Fibroblast of the aortic adventitia (primary cell): ENCODE results near the gene HOXB3. TPM values are rescaled to one million over a fixed set of nuclear protein-coding genes. Genes with fewer than 3 reads are reported as not detected.

Experiments used
- DNase-seq: peaks from one replicate; pipeline ENCODE4 v3.0.0-alpha.2; 2010; ENCODE audit warnings: low read depth
- H3K4me3 ChIP-seq: 2 replicates; pipeline ENCODE4 v1.5.1; 2011; ENCODE audit warnings: low read depth, mild to moderate bottlenecking, control low read depth, low read length, moderate library complexity
- CTCF ChIP-seq: IDR thresholded peaks from 2 replicates; pipeline ENCODE4 v1.5.1; 2011; ENCODE audit warnings: mild to moderate bottlenecking, low read length, control low read depth, inconsistent platforms; ENCODE audit not compliant: insufficient read depth
- total RNA-seq: library from RNA; depleted of rRNA; stranded (reverse); fragments of >200 nt; gene quantifications from 2 replicates; pipeline ENCODE4 v1.2.3, GENCODE V29; 2012; ENCODE audit warnings: low replicate concordance

HOXB3 gene
- total RNA-seq, 1 donor: 9.7 TPM

GRCh38 chr17:48587276-48588073, 2.6 kb downstream of the HOXB3 start:
- no peak for TF ChIP-seq CTCF
- no peak for DNase-seq

GRCh38 chr17:48586355-48587258, 3.4 kb downstream of the HOXB3 start:
- DNase-seq: no peak
- no peak for TF ChIP-seq CTCF
- H3K4me3 ChIP-seq: peak overlapping the region; percentile 84

More at GRCh38 chr17:48587276-48588073, 2.6 kb downstream of the HOXB3 start:
- peak overlapping the region; percentile 5 for H3K4me3 ChIP-seq

GRCh38 chr17:48584223-48584741, 5.8 kb downstream of the HOXB3 start:
- H3K4me3 ChIP-seq: peak overlapping the region; percentile 84
- no peak for TF ChIP-seq CTCF

GRCh38 chr17:48583708-48584222, 6.3 kb downstream of the HOXB3 start:
- DNase-seq: no peak
- H3K4me3 ChIP-seq: no peak overlapping the region
- TF ChIP-seq CTCF: no peak

More at GRCh38 chr17:48584223-48584741, 5.8 kb downstream of the HOXB3 start:
- peak; percentile 80 for DNase-seq

GRCh38 chr17:48582750-48583069, 7.3 kb downstream of the HOXB3 start:
- peak overlapping the region; percentile 77 for H3K4me3 ChIP-seq
- no peak for TF ChIP-seq CTCF
- DNase-seq: no peak

GRCh38 chr17:48579760-48580554, 10.1 kb downstream of the HOXB3 start:
- peak; percentile 65 for DNase-seq
- no peak for TF ChIP-seq CTCF
- H3K4me3 ChIP-seq: peak overlapping the region; percentile 77
